ENCODE results near the gene ATP11A. TPM values are rescaled to one million over a fixed set of nuclear protein-coding genes. Genes with fewer than 3 reads are reported as not detected.

ATP11A gene
- total and polyA plus RNA-seq, 2 donors (not counting 3 experiments of a cell fraction or from before 2014, with no cell fraction given): 16.5 to 88.1 TPM

DNA sequence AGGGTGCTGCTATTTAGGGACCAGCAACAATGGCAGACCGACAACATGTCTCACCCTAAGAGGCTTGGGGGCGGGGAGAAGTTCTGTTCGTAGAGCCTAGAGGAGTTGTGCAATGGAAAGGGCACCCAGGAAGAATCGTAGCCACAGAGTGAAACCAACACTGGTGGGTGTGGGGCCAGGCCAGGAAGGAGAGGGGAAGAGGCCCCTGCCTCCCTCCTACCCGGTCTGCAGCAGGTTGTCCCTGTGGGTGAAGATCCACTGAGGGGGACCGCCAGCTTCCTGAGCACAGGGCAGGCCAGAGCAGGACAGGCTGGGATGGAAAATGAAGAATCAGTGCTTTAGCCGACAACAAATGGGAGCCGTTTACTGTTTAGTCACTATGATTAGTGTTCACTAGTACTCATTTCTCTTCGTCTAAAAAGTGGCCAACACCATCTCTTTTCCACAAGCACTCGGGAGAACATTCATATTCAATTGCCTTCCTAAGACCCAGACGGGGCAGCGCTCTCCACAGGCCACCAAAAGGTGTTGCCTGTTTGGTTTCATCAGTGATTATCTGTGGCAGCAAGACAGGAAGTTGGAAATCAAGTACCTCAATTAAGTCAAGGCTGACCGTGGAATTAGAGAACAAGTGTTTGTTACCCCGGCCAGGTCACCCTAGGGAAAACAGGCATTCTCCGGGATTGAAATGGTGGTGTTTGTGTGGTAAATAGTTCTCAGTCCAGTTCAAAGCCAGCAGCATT, 1.1 kb upstream of the ATP11A start:
- TF ChIP-seq, protein P1, sequence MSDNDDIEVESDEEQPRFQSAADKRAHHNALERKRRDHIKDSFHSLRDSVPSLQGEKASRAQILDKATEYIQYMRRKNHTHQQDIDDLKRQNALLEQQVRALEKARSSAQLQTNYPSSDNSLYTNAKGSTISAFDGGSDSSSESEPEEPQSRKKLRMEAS (IDR thresholded peaks at IDR 0.05; ENCODE audit: insufficient read depth, insufficient read length): no peak
- TF ChIP-seq POLR2A (IDR thresholded peaks at IDR 0.05; ENCODE audit: low read depth, low read length) (no peak), GATA2 (IDR thresholded peaks at IDR 0.05; ENCODE audit: insufficient read depth, insufficient read length, low read depth, low read length) (no peak), JUN (IDR thresholded peaks at IDR 0.05; ENCODE audit: borderline replicate concordance, insufficient read depth, insufficient read length, low read depth) (no peak), FOS (IDR thresholded peaks at IDR 0.05; ENCODE audit: borderline replicate concordance, insufficient read depth, low read length) (no peak)
- TF ChIP-seq, protein P2, sequence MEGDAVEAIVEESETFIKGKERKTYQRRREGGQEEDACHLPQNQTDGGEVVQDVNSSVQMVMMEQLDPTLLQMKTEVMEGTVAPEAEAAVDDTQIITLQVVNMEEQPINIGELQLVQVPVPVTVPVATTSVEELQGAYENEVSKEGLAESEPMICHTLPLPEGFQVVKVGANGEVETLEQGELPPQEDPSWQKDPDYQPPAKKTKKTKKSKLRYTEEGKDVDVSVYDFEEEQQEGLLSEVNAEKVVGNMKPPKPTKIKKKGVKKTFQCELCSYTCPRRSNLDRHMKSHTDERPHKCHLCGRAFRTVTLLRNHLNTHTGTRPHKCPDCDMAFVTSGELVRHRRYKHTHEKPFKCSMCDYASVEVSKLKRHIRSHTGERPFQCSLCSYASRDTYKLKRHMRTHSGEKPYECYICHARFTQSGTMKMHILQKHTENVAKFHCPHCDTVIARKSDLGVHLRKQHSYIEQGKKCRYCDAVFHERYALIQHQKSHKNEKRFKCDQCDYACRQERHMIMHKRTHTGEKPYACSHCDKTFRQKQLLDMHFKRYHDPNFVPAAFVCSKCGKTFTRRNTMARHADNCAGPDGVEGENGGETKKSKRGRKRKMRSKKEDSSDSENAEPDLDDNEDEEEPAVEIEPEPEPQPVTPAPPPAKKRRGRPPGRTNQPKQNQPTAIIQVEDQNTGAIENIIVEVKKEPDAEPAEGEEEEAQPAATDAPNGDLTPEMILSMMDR (IDR thresholded peaks at IDR 0.05; ENCODE audit: extremely low read depth in 1 of 2, insufficient read depth in 1 of 2, low read depth in 1 of 2, low read length in 2 of 2): no peak
- Histone ChIP-seq H3K4me3 (replicated peaks in 1 of 3; ENCODE audit: insufficient read depth in 1 of 3, low read depth in 1 of 3, low read length in 3 of 3) (no peak overlapping the region), H3K79me2 (ENCODE audit: control insufficient read depth, insufficient read depth, low read length) (peaks cover 30% of the 10 kb centered on the region), H2AFZ (ENCODE audit: low read depth, low read length) (peak overlapping the region; percentile 79), H3K36me3 (ENCODE audit: control insufficient read depth in 2 of 2, extremely low read depth in 1 of 2, insufficient read depth in 2 of 2, low read length in 2 of 2) (no peaks in the 10 kb centered on the region), H3K9me1 (replicated peaks; ENCODE audit: control insufficient read depth, extremely low read depth, insufficient read depth, low read length) (no peaks in the 10 kb centered on the region), H3K9me3 (replicated peaks; ENCODE audit: control insufficient read depth, insufficient read depth, low read length) (no peaks in the 10 kb centered on the region), H3K9ac (replicated peaks; ENCODE audit: extremely low read depth, insufficient read depth, low read length) (no peak overlapping the region), H4K20me1 (replicated peaks; ENCODE audit: control insufficient read depth, extremely low read depth, insufficient read depth, low read length) (no peaks in the 10 kb centered on the region), H3K27ac (ENCODE audit: insufficient read depth, low read depth, low read length) (no peak overlapping the region), H3K4me2 (ENCODE audit: insufficient read depth, low read length) (peak overlapping the region; percentile 34), H3K4me1 (ENCODE audit: control insufficient read depth, extremely low read depth, insufficient read depth, low read length) (peaks cover 14% of the 10 kb centered on the region), H3K27me3 (ENCODE audit: control insufficient read depth in 2 of 2, insufficient read depth in 2 of 2, low read length in 2 of 2) (no peaks in the 10 kb centered on the region)
- ChIA-PET POLR2A (no interaction called here), CTCF (interaction anchor here (0.9 to 1.0 kb wide), 2 partner anchors 23 to 186 kb away, joined by 3 read pairs; no protein-coding TSS in a partner anchor)
- no peak for FAIRE-seq
- intact Hi-C loops (cut with micrococcal nuclease): no loop called here
- BruUV-seq (replicated peaks): TSS peak; percentile 26
- DNase-seq (ENCODE audit: low read depth, low spot score): peak; percentile 13
- dilution Hi-C loops (cut with MboI; ENCODE audit: extremely low pct_ligation_motif_present, low sequenced_read_pairs): no loop called here

All from endothelial cell of umbilical vein (primary cell).